WTC11 (cell line): ENCODE data around the gene SLC36A2.

ENCODE experiments used
- ELF4 ChIP-seq: sonication (generic); formaldehyde crosslinking; IDR thresholded peaks from 2 replicates; pipeline ENCODE4 v1.8.1; 2022; ENCODE audit warnings: low read depth, mild to moderate bottlenecking, moderate library complexity, missing genetic modification reagents
- FOXJ3 ChIP-seq: sonication (generic); formaldehyde crosslinking; IDR thresholded peaks from 2 replicates; pipeline ENCODE4 v1.9.0; 2021; ENCODE audit warnings: missing genetic modification reagents, mild to moderate bottlenecking, borderline replicate concordance
- JUN ChIP-seq: sonication (generic); formaldehyde crosslinking; IDR thresholded peaks from 2 replicates; pipeline ENCODE4 v1.8.0; 2023; ENCODE audit warnings: mild to moderate bottlenecking, missing genetic modification reagents
- NFYB ChIP-seq: sonication (generic); formaldehyde crosslinking; conservative IDR thresholded peaks from 2 replicates; pipeline ENCODE4 v1.8.0; 2022; ENCODE audit warnings: low read depth, missing genetic modification reagents
- NR3C1 ChIP-seq: sonication (generic); formaldehyde crosslinking; conservative IDR thresholded peaks from 2 replicates; pipeline ENCODE4 v1.8.1; 2023; ENCODE audit warnings: low read depth, mild to moderate bottlenecking, missing genetic modification reagents
- SMAD4 ChIP-seq: sonication (generic); formaldehyde crosslinking; IDR thresholded peaks from 2 replicates; pipeline ENCODE4 v1.8.0; 2022; ENCODE audit warnings: mild to moderate bottlenecking, missing genetic modification reagents
- TF ChIP-seq, protein P1 (sequence below): sonication (generic); formaldehyde crosslinking; IDR thresholded peaks from 2 replicates; pipeline ENCODE4 v1.8.1; 2023; ENCODE audit warnings: mild to moderate bottlenecking, missing genetic modification reagents
- TF ChIP-seq, protein P2 (sequence below): fragments of 200-600 bp; IDR thresholded peaks from 2 replicates; pipeline ENCODE4 v1.8.0; 2022; ENCODE audit warnings: antibody characterized with exemption
- TF ChIP-seq, protein P3 (sequence below): sonication (generic); formaldehyde crosslinking; IDR thresholded peaks from 2 replicates; pipeline ENCODE4 v1.8.0; 2022; ENCODE audit warnings: mild to moderate bottlenecking, missing genetic modification reagents
- TF ChIP-seq, protein P4 (sequence below): sonication (generic); formaldehyde crosslinking; IDR thresholded peaks from 2 replicates; pipeline ENCODE4 v1.8.1; 2023; ENCODE audit warnings: mild to moderate bottlenecking, missing genetic modification reagents, moderate library complexity

DNA sequence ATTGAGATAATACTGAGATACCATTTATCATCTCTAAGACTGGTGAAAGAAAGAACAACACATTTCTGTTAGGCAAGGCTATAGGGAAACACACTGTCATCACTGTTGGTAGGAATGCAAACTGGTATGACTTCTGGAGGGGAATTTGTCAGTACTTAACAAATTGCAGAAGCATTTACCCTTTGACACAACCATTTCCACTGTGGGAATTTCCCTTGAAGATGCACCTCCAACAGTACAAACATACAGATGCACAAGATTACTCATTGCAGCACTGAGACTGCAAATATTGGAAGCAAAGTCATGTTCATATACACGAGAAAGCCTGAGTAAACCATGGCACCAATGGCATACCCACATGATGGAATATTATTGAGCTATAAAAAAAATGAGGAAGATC, 76.8 kb downstream of the SLC36A2 start:
- TF ChIP-seq, protein P1, sequence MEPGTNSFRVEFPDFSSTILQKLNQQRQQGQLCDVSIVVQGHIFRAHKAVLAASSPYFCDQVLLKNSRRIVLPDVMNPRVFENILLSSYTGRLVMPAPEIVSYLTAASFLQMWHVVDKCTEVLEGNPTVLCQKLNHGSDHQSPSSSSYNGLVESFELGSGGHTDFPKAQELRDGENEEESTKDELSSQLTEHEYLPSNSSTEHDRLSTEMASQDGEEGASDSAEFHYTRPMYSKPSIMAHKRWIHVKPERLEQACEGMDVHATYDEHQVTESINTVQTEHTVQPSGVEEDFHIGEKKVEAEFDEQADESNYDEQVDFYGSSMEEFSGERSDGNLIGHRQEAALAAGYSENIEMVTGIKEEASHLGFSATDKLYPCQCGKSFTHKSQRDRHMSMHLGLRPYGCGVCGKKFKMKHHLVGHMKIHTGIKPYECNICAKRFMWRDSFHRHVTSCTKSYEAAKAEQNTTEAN (CRISPR knock-in tag): no peak
- TF ChIP-seq, protein P2, sequence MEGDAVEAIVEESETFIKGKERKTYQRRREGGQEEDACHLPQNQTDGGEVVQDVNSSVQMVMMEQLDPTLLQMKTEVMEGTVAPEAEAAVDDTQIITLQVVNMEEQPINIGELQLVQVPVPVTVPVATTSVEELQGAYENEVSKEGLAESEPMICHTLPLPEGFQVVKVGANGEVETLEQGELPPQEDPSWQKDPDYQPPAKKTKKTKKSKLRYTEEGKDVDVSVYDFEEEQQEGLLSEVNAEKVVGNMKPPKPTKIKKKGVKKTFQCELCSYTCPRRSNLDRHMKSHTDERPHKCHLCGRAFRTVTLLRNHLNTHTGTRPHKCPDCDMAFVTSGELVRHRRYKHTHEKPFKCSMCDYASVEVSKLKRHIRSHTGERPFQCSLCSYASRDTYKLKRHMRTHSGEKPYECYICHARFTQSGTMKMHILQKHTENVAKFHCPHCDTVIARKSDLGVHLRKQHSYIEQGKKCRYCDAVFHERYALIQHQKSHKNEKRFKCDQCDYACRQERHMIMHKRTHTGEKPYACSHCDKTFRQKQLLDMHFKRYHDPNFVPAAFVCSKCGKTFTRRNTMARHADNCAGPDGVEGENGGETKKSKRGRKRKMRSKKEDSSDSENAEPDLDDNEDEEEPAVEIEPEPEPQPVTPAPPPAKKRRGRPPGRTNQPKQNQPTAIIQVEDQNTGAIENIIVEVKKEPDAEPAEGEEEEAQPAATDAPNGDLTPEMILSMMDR: no peak
- TF ChIP-seq, protein P3, sequence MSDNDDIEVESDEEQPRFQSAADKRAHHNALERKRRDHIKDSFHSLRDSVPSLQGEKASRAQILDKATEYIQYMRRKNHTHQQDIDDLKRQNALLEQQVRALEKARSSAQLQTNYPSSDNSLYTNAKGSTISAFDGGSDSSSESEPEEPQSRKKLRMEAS (CRISPR knock-in tag): no peak
- no peak for TF ChIP-seq NFYB (CRISPR knock-in tag)
- TF ChIP-seq JUN (CRISPR knock-in tag): no peak
- no peak for TF ChIP-seq ELF4 (CRISPR knock-in tag)
- TF ChIP-seq, protein P4, sequence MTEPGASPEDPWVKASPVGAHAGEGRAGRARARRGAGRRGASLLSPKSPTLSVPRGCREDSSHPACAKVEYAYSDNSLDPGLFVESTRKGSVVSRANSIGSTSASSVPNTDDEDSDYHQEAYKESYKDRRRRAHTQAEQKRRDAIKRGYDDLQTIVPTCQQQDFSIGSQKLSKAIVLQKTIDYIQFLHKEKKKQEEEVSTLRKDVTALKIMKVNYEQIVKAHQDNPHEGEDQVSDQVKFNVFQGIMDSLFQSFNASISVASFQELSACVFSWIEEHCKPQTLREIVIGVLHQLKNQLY (CRISPR knock-in tag): no peak
- no peak for TF ChIP-seq SMAD4 (CRISPR knock-in tag)
- TF ChIP-seq NR3C1 (CRISPR knock-in tag): no peak
- TF ChIP-seq FOXJ3 (CRISPR knock-in tag): no peak
